ENCODE data around the gene UNC5CL.

UNC5CL gene

DNA sequence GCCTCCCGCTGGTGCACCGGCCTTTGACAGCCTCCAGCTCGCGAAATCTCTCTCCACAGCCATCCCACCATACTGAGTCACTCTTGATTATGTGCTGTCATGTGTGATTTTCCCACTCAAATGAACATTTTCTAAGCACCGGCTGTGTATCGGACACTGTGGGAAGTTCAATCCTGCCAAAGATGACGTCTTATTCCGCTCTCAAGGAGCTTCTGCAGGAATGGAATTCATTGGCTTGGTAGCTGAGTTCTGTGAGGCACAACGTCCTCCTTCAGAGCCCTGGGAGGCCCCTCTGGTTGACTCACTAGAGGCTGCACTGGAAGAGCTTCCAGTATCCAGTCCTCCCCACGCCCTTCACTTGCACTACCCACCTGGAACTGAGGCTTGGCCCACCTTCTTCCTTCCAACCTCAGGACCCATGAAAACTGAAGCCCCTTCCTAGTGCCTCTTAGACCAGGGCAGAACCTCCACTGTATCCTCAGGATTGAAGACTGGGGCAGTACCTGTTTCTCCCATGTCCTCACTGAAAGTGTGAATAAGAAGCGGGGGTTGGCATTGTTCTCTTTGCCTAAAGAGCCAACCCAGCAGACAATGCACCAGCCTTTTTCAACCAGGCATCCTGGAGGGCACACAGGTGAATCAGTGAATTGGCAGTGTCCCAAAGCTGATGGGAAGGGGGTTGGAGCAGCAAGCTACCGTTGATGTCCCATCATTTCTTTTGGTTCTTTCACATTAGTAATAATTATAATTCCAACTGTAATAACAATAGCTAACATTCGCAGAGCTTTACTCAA lies 1.7 kb downstream of the UNC5CL start:
- ChIA-PET CTCF (interaction anchor here (0.5 to 0.7 kb wide), 2 partner anchors 12 to 182 kb away, joined by 3 read pairs; no protein-coding TSS in a partner anchor), POLR2A (ENCODE audit: low non-redundant PET) (no interaction called here)
- no peak for DNase-seq (ENCODE audit: low spot score)
- H3K27ac ChIP-seq, result no peak overlapping the region
- TF ChIP-seq, protein P1, sequence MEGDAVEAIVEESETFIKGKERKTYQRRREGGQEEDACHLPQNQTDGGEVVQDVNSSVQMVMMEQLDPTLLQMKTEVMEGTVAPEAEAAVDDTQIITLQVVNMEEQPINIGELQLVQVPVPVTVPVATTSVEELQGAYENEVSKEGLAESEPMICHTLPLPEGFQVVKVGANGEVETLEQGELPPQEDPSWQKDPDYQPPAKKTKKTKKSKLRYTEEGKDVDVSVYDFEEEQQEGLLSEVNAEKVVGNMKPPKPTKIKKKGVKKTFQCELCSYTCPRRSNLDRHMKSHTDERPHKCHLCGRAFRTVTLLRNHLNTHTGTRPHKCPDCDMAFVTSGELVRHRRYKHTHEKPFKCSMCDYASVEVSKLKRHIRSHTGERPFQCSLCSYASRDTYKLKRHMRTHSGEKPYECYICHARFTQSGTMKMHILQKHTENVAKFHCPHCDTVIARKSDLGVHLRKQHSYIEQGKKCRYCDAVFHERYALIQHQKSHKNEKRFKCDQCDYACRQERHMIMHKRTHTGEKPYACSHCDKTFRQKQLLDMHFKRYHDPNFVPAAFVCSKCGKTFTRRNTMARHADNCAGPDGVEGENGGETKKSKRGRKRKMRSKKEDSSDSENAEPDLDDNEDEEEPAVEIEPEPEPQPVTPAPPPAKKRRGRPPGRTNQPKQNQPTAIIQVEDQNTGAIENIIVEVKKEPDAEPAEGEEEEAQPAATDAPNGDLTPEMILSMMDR (conservative IDR thresholded peaks at IDR 0.05; ENCODE audit: low read depth), result no peak

DNA sequence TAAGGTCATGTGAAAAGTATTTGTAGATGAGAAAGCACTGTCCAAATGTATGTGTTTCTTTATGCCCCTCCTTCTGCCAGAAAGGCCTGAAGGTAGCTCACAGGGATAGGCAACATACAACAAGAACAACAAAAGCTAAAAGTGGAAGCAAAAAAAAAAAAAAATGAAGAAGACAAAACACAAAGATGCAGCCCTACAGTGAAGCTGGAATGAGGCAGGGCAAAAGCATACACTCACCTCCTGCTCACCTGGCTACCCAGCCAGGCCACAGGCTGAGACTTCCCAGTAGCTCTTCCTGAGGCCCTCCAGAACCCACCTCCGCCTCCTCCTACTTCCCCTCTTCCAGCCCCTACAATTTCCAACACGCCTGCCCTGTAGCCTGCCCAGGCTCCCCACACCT lies 2.4 kb downstream of the UNC5CL start:
- peak; percentile 30 for DNase-seq (ENCODE audit: low spot score)
- H3K27ac ChIP-seq, result no peak overlapping the region
- POLR2A ChIA-PET (ENCODE audit: low non-redundant PET), result no interaction called here
- TF ChIP-seq, protein P1 (conservative IDR thresholded peaks at IDR 0.05; ENCODE audit: low read depth), result no peak
- CTCF ChIA-PET, result interaction anchor here (0.5 to 1.1 kb wide), 2 partner anchors 10 to 181 kb away, joined by 3 read pairs; no protein-coding TSS in a partner anchor

DNA sequence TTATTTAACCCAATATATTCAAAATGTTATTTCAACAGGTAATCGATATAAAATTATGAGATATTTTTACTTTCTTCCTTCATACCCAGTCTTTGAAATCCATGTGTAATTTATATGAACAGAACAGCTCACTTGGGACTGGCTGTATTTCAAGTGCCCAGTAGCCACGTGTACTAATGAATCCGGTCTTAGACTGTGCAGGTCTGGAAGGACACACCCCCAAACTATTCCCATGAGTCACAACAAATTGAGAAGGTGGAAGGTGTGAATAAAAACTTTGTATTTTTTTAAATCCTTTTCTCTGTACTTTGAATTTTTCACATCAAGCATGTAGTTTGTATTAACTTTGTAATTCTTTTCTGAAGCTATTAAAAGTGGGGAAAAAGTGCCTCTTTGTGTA lies 2.8 kb downstream of the UNC5CL start:
- ChIA-PET POLR2A (ENCODE audit: low non-redundant PET) (no interaction called here), CTCF (interaction anchor here (0.7 to 1.1 kb wide), 2 partner anchors 10 to 962 kb away, joined by 3 read pairs; no protein-coding TSS in a partner anchor)
- peak; percentile 88 for DNase-seq (ENCODE audit: low spot score)
- H3K27ac ChIP-seq, result no peak overlapping the region
- TF ChIP-seq, protein P1 (conservative IDR thresholded peaks at IDR 0.05; ENCODE audit: low read depth), result no peak

DNA sequence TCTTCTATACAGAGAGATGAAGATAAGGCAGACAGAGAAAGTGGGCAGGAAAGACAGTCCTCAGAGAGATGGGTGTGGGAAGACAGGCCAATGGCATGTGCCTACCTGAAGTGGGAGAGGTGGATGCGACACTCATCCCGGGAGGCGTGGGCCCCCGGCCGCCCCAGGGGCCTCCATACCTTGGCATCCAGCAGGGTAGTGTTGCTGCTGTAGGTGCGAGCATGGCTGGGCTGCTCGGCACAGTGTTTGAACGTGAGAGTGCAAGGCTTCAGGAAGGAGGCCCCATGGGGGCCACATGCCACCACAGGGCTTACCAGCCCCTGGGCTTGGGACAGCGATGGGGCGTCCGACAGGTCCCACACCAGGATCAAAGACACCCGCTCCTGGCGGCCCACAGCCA lies 5.2 kb downstream of the UNC5CL start:
- POLR2A ChIA-PET (ENCODE audit: low non-redundant PET), result no interaction called here
- TF ChIP-seq, protein P1 (conservative IDR thresholded peaks at IDR 0.05; ENCODE audit: low read depth), result no peak
- CTCF ChIA-PET, result no interaction called here
- no peak overlapping the region for H3K27ac ChIP-seq
- no peak for DNase-seq (ENCODE audit: low spot score)

DNA sequence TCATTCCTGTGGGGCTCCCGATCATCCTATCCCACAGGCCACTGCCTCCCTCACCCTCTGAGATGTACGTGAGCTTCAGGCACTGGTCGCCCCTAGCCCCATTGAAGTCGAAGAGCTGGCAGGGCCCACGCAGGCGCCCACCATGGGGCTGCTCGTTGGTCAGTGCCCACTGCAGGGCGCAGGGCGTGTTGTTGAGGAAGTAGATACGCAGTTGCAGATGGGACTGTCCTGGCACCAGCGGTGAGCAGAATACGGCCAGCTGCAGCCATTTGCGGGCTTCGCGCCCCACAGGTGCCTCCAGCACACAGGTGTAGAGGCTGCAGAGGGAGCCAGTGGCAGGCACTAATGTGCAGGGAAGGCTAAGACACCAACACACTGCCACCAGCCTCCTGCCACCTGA lies 6.2 kb downstream of the UNC5CL start:
- ChIA-PET CTCF (no interaction called here), POLR2A (ENCODE audit: low non-redundant PET) (no interaction called here)
- DNase-seq (ENCODE audit: low spot score), result no peak
- no peak overlapping the region for H3K27ac ChIP-seq
- TF ChIP-seq, protein P1 (conservative IDR thresholded peaks at IDR 0.05; ENCODE audit: low read depth), result no peak

DNA sequence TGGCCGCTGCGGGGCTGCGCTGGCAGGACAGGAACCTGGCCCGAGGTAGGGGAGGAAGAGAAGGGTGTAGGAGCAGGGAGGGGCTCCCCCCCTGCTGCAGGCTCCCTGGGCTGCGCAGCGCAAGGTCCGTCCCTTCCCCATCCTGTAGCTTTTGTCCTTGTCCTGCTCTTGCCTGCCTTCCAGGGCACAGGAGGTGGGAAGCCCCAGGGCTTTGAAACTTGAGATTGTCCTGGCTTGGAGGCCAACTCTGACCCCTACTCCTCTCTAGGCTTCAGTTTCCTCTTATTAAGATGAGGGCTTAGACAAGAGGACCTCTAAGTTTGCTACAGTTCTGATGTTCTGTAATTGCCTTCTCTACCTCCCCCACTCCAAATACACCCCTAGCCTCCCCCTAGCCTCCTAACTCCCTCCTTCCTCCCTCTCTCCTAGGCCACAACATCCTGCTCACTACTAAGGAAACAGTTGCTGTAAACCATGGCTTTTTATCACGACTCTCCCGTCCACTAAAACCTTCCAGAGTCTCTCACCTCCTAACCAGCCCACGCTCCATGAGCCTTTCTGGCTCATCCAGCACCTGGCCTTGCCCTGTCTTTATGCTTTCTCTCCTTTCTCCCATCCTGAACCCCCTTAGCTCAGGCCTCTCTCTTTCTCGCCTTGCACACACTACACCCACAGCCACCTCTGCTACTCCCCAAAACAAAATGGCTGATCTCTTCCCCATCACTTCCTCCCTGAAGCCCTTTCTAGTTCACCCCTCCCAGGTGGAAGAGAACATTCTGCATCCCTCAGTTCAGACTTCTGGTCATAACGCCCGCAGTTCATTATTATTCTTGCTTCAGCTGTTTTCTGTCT lies 10.2 kb downstream of the UNC5CL start:
- CTCF ChIA-PET, result interaction anchor here (0.6 to 1.8 kb wide), 11 partner anchors 10 to 700 kb away, joined by 3 to 10 read pairs (median 3); no protein-coding TSS in a partner anchor
- POLR2A ChIA-PET (ENCODE audit: low non-redundant PET), result interaction anchor here (0.8 kb wide), 1 partner anchor 11 kb away, joined by 3 read pairs; no protein-coding TSS in a partner anchor
- TF ChIP-seq, protein P1 (conservative IDR thresholded peaks at IDR 0.05; ENCODE audit: low read depth), result no peak
- no peak overlapping the region; the same call in 1 of the 2 replicates for H3K27ac ChIP-seq
- DNase-seq (ENCODE audit: low spot score), result no peak
